HUES48 (cell line): ENCODE data around the gene NLGN4Y.
"Not testable (repeated sequence)": the region's sequence is repeated elsewhere in the genome, so short reads cannot be mapped to it uniquely, and the experiment has no call there.

Experiments used
- H3K27ac ChIP-seq: one replicate; pipeline ENCODE4 v1.7.0; 2013; ENCODE audit warnings: low read depth, low read length, inconsistent platforms
- H3K27me3 ChIP-seq: 2 replicates; pipeline ENCODE4 v1.6.1; 2013; ENCODE audit warnings: mild to moderate bottlenecking, low read length; ENCODE audit not compliant: control insufficient read depth, insufficient read depth
- H3K36me3 ChIP-seq: 2 replicates; pipeline ENCODE4 v1.6.1; 2013; ENCODE audit warnings: low read length; ENCODE audit not compliant: control insufficient read depth, insufficient read depth
- H3K4me1 ChIP-seq: 2 replicates; pipeline ENCODE4 v1.6.1; 2013; ENCODE audit warnings: mild to moderate bottlenecking, low read length; ENCODE audit not compliant: control insufficient read depth, insufficient read depth
- H3K4me3 ChIP-seq: 2 replicates; pipeline ENCODE4 v1.5.1; 2013; ENCODE audit warnings: mild to moderate bottlenecking, low read depth, low read length
- H3K9ac ChIP-seq: 2 replicates; pipeline ENCODE4 v1.6.1; 2013; ENCODE audit warnings: mild to moderate bottlenecking, low read depth, low read length, moderate library complexity
- H3K9me3 ChIP-seq: 2 replicates; pipeline ENCODE4 v1.6.1; 2013; ENCODE audit warnings: low read length; ENCODE audit not compliant: control insufficient read depth, insufficient read depth

Gene NLGN4Y

GRCh38 chrY:14834103-14835060 lies 310.1 kb downstream of the NLGN4Y start:
- H3K4me3 ChIP-seq, result no peak overlapping the region
- H3K9ac ChIP-seq, result no peak overlapping the region
- no peaks in the 10 kb centered on the region for H3K36me3 ChIP-seq
- no peaks in the 10 kb centered on the region for H3K4me1 ChIP-seq
- no peaks in the 10 kb centered on the region for H3K9me3 ChIP-seq
- no peaks in the 10 kb centered on the region for H3K27me3 ChIP-seq
- no peak overlapping the region for H3K27ac ChIP-seq

DNA sequence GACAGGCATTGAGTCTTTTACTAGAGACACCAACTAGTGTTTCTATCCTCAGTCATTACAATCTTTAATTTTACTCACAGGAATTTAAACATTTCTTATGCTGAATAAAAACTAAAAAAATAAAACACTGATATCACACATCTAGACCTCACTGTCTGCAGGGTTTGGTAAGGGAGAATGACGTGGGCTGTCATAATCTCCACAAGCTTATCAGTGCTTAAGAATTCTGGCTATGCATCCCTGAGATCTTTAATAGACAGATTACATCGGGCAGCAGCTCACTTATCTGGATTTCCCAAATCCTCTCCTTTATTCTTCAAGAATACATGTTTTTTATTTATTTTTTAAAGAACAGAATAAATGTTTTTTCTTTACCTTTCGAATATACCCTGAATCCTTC lies 313.1 kb downstream of the NLGN4Y start:
- Histone ChIP-seq H3K4me3 (no peak overlapping the region), H3K4me1 (no peaks in the 10 kb centered on the region), H3K9me3 (no peaks in the 10 kb centered on the region), H3K36me3 (no peaks in the 10 kb centered on the region), H3K9ac (no peak overlapping the region), H3K27ac (no peak overlapping the region), H3K27me3 (no peaks in the 10 kb centered on the region)

DNA sequence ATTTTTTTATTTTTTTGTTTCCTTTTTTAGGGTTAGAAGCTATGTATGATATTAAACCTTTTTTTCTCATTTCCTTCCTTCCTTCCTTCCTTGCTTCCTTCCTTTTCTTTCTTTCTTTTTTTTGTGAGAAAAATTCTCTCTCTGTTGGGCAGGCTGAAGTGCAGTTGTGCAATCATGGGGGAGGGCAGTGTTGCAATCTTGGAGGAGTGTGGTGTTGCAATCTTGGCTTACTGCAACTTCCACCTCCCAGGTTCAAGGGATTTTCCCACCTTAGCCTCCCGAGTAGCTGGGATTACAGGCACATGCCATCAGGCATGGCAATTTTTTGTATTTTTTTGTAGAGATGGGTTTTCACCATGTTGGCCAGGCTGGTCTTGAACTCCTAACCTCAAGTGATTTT lies 326.4 kb downstream of the NLGN4Y start:
- no peaks in the 10 kb centered on the region for H3K36me3 ChIP-seq
- H3K4me3 ChIP-seq, result no peak overlapping the region
- H3K27ac ChIP-seq, result no peak overlapping the region
- no peaks in the 10 kb centered on the region for H3K27me3 ChIP-seq
- no peaks in the 10 kb centered on the region for H3K9me3 ChIP-seq
- H3K9ac ChIP-seq, result no peak overlapping the region
- no peaks in the 10 kb centered on the region for H3K4me1 ChIP-seq

GRCh38 chrY:14860448-14860847 lies 336.1 kb downstream of the NLGN4Y start:
- H3K36me3 ChIP-seq, result no peaks in the 10 kb centered on the region
- H3K4me1 ChIP-seq, result no peaks in the 10 kb centered on the region
- no peaks in the 10 kb centered on the region for H3K27me3 ChIP-seq
- H3K9ac ChIP-seq, result no peak overlapping the region
- no peaks in the 10 kb centered on the region for H3K9me3 ChIP-seq
- no peak overlapping the region for H3K27ac ChIP-seq
- no peak overlapping the region for H3K4me3 ChIP-seq

DNA sequence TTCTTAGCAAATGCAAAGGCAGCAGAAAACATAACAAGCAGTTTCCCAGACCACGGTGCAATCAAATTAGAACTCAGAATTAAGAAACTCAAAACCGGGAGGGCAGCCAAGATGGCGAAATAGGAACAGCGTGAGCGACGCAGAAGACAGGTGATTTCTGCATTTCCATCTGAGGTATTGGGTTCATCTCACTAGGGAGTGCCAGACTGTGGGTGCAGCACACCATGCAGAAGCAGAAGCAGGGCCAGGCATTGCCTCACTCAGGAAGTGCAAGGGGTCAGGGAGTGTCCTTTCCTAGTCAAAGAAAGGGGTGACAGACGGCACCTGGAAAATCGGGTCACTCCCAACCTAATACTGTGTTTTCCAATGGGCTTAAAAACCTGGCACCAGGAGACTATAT lies 336.7 kb downstream of the NLGN4Y start:
- H3K9me3 ChIP-seq, H3K36me3 ChIP-seq, H3K27ac ChIP-seq: not testable (repeated sequence)

DNA sequence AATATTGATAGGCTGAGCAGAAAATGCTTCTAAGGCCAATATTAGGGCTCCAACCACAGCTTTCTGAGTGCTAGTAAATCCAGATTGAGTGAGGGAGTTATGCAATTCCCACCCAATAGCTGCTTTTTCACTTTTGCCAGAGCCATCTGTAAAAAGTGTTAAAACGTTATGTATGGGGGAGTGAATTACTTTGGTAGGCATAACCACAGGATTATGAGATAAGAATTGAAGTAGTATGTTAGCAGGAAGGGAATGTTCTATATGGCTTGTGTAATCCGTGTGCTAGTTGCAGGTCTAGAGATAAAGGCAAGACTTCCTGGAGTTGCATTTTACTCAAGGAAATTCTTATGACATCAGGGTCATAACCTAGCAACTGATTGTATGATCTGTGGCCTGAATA lies 347.6 kb downstream of the NLGN4Y start:
- Histone ChIP-seq H3K9ac (no peak overlapping the region), H3K4me3 (no peak overlapping the region), H3K4me1 (no peaks in the 10 kb centered on the region), H3K36me3 (no peaks in the 10 kb centered on the region), H3K27me3 (no peaks in the 10 kb centered on the region), H3K27ac (no peak overlapping the region), H3K9me3 (no peaks in the 10 kb centered on the region)

More for the DNA sequence above, 336.7 kb downstream of the NLGN4Y start:
- not testable (repeated sequence) for H3K27me3 ChIP-seq, H3K4me1 ChIP-seq, H3K4me3 ChIP-seq, H3K9ac ChIP-seq
